HG02623 (cell line): Measurements from ENCODE around the gene CIITA.

Source experiments
- ATAC-seq: cut with Tn5 transposase; IDR thresholded peaks from one replicate; pipeline ENCODE4 v1.9.1; 2021; ENCODE audit warnings: moderate library complexity; ENCODE audit not compliant: unreplicated experiment

CIITA gene

DNA sequence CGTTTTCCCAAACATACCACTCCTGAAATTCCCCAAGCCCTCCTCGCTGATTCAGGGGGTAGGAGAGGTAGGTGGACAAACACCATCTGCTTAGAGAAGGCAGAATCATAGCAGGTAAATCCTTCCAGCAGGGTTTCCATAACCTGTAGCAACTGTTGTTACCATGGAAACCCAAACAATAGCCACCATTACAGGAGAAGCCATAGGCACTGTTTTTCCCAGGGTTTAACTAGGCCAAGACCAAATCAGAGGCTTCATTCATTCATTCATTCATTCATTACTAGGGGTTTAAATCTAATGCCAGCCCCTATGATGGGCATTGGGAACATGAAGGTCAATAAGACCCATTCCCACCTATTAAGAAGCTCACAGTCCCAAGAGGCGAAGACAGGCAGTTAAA lies 25.5 kb upstream of the CIITA start:
- no peak for ATAC-seq

DNA sequence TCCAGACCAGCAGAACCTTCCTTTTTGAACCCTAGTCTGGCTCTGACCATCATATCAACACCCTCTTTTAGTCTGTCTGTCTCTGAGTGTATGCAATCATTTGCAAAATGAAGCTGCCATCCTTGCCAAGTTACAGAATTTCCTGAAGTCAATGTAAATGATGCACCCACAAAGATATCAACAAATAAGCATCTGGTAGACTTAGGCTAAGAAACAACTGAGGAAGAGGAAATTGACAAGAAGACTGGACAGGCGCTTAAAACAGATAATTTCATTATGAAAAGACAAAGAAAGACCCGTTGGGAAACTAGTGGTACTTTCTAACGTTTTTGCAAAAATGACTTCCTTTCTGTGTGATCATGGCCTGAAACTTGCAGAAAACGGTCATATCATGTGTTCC lies 24.7 kb upstream of the CIITA start:
- no peak for ATAC-seq

DNA sequence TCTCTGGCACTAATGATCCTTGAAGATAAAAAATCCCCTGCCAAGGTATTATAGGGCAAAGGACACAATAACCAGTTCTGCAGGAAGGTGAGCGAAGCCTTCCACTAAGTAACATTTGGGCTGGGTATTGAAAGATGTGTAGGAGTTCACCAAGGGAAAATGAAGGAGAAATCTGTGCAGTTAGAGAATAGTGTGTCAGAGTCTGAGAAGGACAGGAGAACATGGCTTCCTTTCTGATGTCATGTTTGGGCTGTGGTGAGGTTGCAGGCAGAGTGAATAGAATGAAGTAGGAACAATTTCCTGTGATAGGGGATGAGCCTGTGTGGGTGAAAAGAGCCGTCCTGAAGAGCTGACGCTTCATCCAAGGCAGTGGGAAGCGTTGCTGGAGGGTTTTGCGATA lies 24.1 kb upstream of the CIITA start:
- ATAC-seq, result no peak

DNA sequence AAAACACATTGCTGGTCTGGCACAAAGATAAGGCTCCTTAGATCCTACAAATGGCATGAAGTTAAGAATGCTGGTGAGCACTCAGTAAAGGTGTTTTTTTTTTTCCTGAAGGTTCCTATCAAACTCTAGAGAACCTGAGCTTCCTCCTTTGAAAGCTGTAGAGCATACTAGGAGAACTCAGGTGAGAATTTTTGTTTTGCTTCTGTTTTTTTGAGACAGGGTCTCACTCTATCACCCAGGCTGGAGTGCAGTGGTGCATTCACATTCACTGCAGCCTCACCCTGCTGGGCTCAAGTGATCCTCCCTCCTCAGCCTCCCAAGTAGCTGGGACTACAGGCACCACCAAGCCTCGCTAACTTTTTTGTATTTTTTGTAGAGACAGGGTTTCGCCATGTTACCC lies 21.0 kb upstream of the CIITA start:
- no peak for ATAC-seq

DNA sequence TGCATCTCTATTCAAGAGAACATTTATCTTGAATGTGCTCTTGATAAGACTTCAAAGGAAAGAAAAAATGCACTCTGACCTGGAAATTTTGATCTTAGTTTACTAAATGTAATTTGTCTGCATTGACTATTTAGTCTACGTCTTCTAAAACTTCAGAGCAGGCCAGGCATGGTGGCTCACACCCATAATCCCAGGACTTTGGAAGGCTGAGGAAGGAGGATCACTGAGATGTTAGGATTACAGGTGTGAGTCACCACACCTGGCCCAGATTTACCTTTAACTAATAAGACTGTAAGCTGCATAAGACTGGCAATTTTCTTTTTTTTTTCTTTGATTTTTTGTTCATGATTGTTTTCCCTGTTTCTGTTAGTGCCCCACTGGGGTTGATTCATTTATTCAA lies 18.8 kb upstream of the CIITA start:
- no peak for ATAC-seq

DNA sequence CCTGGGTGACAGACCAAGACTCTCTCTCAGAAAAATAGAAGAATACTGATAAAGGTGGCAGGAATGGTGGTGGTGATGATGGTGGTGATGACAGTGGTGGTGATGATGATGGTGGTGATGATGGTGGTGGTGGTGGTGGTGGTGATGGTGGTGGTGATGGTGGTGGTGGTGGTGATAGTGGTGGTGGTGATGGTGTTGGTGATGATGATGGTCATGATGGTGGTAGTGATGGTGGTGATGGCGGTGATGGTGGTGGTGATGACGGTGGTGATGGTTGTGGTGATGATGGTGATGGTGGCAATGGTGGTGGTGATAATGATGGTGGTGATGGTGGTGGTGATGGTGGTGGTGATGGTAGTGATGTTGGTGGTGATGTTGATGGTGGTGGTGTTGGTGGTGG lies 18.0 kb upstream of the CIITA start:
- ATAC-seq, result no peak

DNA sequence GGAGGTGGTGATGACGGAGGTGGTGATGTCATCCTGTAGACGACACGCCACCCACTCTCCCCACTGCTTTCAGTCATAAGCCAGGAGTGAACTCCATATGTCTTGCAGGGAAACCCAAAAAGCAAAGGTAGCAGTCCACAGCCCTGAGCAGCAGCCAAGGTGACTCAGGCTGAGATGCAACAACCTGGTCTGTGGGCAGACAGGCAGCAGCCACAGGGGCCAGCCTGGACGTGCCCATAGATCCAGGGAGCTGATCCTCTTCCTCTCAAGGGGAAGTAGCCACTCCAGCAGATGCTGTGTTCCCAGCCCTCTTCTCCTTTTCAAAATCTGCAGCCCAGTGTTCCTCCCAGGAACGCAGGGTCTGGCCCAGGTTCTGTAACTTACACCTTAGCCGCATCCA lies 17.3 kb upstream of the CIITA start:
- no peak for ATAC-seq

DNA sequence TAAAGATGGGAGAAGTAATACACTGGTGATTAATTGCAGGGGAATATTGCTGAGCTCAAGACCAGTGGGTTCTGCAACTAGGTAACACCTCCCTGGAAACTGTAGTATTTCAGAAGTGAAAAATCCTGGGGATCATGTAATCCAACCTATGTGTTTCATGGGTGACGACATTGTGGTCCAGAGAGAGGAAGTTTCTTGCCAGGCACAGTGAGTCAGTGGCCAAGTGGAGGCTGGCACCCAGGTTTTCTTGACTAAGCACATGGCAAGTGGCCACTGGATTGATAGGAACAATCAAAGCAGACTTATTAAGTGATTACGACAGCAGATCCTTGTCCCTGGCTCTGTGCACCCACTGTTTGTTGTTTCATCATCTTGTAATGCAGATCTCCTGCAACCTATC lies 14.6 kb upstream of the CIITA start:
- no peak for ATAC-seq

DNA sequence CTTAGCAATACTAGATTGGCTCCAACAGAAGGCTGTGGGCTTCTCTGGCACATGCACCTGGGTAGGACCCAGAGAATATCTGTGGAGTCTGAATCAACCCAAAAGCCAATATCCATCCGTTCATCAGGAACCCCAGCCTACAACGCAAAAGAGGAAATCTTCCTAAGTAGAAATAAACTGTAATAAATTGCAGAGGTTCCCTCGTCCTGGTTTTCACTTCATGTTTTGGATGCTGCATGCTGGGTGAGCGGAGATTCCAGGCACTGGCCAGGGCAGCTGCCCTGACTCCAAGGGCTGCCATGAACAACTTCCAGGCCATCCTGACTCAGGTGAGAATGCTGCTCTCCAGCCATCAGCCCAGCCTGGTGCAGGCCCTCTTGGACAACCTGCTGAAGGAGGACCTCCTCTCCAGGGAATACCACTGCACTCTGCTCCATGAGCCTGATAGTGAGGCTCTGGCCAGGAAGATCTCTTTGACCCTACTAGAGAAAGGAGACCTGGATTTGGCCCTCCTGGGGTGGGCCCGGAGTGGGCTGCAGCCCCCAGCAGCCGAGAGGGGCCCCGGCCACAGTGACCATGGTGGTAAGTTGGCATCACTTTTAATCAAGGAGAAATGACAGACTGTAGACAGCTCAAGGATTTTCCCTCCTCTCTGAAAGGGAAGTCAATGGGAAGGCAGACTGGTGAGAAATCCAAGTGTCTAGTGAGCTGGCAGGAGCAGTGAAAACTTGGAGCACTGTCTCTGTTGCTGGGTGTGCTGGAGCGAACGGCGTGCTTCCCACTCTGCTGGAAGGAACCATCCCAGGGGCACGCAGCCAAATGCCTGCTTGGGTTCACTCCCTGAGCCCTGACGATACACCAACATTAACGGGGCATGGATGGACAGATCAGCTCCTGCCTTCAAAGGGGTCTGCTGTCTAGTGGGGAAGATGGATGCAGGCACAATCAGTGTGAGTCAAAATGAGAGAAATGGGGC lies 10.7 kb upstream of the CIITA start:
- ATAC-seq, result no peak

DNA sequence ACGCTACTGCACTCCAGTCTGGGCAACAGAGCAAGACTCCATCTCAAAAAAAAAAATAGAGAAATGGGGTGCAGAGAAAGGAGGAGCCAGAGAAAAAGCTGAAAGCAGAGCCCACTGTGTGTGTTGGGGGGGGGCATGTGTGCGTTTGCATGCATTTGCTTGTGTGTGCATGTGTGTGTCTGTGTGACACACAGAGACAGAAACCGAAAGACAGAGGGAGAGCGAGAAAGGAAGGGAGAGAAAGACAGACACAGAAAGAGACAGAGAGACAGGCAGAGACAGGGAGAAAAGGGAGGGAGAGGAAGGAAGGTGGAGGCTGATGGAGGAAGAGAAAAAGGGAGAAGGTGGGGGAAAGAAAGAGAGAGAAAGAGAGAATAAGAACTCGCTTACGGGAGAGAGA lies 9.8 kb upstream of the CIITA start:
- ATAC-seq, result no peak

DNA sequence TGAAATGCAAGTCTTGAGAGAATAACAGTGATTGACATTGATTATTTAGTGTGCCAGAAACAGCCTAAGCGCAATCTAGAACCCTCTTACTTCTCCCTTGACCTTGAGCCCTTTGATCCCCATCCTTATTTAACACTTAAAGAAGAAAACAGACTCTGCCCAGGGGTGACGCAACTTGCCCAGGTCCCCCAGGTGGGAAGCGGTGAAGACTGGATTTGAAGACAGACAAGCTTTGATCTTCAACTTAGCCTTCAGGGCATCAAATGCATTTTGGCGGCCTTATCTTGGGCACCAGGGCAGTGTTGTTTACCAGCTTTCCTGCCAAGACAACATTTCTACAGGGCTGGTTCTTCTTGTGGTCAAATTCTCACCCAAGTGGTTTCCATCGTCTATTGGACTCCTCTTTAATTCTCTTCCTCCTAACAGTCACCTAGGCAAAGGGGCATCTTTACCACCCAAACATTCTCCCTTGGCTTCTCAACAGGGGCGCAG lies 8.9 kb upstream of the CIITA start:
- no peak for ATAC-seq

DNA sequence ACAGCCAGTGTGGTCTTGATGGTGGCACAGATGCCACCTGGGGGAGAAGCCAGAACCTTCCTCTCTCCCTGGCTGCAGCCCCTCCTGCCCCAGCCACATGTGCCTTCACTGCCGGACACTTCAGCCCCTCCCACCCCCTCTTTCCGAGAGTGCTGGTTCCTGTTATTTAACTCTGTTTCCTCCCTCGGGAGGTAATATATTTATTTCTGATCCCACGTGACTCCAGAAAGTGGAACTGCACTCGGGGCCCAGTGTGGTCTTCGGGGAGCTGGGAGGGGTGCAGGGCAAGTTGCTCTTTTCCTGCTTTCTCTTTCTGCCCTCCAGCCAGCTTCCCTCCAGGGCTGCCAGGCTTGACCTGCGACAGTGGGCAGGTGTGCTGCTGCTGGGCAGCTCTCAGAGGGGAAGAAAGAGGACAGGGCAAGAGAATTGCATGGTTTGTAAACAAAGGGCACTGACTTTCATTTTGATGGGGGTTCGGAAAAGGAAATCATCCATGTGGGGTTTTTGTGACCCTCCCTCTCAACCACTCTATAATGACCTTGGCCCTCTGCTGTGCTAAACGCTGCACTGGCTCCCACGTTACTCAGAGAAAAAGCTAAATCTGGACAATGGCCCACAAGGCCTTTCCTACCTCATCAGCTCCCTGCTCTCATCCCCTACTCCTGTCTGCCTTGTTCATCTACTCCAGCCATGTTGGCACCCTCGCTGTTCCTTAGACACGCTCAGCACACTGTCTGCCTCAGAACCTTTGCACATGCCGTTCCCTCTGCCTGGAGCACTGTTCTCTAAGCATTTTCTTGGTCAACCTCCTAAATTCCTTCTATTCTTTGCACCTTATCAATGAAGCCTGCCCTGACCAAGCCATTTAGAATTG lies 8.2 kb upstream of the CIITA start:
- ATAC-seq, result no peak

DNA sequence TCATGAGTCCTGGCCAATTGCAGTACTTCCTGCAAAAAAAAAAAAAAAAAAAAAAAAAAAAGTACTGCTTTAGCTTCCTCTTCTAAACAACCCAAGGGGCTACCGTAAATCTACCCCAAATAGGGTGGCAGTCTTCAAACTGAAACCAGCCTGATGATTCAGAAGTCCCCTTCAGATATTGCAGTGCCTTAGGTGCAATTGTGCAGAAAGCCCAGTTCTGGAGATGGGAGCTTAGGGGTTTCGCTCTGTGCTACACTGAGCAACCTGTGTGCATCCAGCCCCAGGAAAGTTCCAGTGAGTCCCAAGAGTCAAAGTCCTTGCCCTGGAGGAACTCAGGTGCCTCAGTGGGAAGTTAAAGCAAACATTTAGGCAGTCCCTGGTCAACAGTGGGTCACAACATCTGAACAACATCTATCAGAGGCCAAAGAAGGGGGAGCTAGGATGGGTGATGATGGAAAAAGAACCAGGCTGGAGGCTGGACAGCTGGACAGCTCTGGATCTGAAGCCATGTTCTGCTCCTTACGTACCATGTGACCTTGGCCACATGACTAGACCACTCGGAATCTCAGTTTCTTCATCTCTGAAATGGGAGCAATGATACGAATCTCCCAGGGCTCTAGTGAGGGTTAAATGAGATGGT lies 6.7 kb upstream of the CIITA start:
- ATAC-seq, result no peak

DNA sequence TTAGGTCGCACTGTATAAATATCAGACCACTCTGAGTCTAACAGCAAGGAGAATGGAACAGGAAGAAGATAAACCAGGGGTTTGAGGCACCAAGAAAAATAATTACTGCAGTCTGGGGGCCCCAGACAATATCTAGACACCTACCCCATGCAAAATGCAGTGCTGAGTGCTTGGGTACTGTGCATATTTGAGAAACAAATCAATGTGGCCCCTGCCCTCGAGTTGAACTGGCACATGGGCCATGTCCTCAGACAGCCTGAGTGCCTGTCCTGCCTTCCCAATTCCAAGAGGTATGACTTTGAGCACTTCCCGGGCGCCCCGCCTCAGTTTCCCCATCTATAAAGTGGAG lies 6.2 kb upstream of the CIITA start:
- ATAC-seq, result no peak

DNA sequence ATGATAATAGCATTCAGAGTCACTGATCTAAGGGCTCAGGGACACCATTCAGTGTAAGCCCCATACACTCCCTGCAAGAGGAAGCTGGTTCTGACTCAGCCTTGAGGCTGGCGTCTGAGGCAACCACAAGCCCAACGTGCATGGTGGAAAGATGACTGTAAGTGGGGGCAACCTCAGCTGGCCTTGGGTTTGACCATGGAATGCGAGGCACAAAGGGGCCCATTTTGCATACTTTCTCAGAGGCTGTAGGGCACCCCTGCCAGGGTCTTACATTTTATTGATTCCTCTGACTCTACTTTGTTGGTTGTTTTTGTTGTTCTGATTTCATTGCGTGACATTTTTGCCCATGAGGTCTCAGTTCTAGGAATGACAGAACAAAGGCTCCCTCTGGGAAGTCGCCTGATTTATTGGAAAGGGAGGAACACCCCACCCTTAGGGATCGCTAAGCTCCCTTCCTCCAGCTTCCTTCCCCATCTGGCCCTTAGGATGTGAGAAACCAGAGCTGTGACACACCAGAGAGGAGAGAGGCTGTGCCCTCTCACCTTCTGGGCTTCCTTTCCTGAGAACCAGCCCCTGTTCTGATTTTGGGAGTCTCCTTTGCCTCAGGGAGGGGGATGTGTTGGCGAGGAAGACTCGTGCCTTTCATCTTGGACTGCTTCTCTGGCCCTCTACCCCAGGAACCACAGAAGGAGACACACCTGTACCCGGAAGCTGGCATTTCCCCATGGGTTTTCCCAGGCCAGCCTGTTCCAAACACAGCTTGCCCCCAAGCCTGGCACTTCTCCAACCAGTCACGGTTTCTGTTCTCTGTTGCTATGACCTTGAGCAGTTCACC lies 5.6 kb upstream of the CIITA start:
- ATAC-seq, result peak; percentile 50

DNA sequence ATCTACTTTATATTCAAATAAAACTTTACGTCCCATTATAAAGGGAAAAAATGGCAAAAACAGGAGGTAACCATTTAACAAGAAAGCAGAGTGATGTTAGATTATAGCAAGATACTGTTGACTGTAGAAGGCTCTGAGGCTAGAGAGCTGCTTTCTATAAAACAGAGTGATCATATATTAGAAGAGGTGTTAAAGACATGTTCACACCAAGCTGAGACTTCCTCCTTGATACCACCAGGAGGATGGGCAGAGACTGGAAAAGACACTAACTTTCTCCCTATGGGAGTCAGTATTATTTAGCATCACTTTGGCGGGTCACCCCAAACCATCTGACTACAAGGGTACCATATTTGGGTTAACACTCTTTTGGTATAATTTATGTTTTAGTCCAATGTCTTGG lies 687 bp upstream of the CIITA start:
- ATAC-seq, result no peak

DNA sequence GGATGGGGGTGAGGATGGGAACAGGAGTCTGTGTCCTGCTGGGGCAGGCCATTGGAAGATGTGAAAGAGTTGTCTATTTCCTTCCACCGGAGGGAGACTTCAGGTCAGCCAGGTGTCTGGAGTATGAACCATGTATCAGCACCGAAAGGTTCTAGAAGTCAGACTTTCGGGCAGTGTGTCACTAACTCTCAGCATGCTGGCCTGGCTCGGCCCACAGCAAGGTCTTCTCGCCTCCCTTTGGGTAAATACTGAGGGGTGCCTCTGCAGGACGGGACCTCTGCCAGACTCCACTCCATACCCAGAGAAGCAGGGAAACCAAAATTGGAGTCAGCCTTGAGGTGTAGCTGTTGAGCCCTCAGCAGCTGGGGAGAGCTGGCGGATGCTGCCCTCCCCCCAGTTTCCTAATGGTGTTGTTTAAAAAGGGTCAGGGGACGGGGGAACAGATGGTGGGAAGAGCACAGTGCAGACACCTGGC lies 507 bp downstream of the CIITA start:
- no peak for ATAC-seq

DNA sequence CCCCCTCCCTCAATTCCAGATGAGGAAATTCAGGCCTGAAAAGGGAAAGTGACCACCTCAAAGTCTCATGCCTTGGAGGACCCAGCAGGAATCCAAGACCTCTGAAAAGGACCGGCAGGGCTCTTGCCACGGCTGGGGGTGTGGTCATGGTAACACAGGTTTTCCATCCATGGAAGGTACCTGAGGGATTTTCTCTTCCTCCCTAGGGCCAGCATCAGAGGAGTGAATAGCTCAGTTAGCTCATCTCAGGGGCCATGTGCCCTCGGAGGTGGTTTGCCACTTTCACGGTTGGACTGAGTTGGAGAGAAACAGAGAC lies 1.3 kb downstream of the CIITA start:
- no peak for ATAC-seq

DNA sequence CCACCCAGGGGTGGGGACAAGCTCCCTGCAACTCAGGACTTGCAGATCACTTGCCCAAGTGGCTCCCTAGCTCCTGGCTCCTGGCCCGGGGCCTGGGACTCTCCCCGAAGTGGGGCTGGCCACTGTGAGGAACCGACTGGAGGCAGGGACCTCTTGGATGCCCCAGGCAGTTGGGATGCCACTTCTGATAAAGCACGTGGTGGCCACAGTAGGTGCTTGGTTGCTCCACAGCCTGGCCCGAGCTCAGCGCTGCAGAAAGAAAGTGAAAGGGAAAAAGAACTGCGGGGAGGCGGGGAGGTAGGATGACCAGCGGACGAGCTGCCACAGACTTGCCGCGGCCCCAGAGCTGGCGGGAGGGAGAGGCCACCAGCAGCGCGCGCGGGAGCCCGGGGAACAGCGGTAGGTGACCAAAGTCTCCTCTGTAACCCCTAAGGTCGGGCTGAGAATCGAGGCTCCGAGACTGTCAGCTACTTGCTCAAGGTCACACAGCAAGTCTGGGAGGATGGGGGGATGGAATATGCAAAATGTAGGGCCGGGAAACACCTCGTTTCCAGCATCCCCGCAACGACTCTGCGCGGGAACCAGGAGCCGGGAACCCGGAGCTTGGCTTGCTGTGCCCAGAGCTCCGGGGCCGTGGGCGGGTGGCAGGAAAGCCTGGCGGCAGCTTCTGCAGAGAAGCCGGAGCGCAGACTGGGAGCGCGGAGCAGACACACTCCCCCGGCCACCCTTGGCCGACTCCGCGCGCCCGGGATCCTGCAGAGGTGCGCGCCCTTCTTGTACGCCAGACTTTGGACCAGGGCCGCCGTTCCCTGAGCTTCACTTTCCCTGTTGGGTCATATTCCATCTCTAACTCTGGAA lies 1.9 kb downstream of the CIITA start:
- peak; percentile 29 for ATAC-seq
